HEK293 (cell line): ENCODE data around the gene TDRKH.

Source experiments
- CTCF ChIA-PET: fragments of 350-600 bp; formaldehyde crosslinking; extraction: SDS; loops from one replicate; lab custom pipeline; 2021; ENCODE audit warnings: antibody characterized with exemption; lab: Yijun Ruan, JAX
- POLR2A ChIA-PET: fragments of 300-600 bp; formaldehyde crosslinking; extraction: SDS; loops from one replicate; lab custom pipeline; 2020; ENCODE audit warnings: antibody characterized with exemption, inconsistent platforms; lab: Yijun Ruan, JAX
- H3K27ac ChIP-seq: fragments of 200-500 bp; sonication (Bioruptor generic); 2 replicates; pipeline ENCODE4 v1.5.1; 2014; ENCODE audit warnings: low read depth, low read length, control low read depth, inconsistent platforms; ENCODE audit errors: extremely low read depth
- H3K36me3 ChIP-seq, 2 experiments: fragments of 200-500 bp in 1 of 2; sonication (Bioruptor generic) in 1 of 2; 1 replicate in 1 of 2; 2 replicates in 1 of 2; pipeline ENCODE4 v1.5.1; 2014 to 2017; ENCODE audit warnings: inconsistent platforms in 2 of 2, low read length in 2 of 2; ENCODE audit not compliant: control insufficient read depth in 2 of 2, insufficient read depth in 1 of 2
- H3K4me1 ChIP-seq: fragments of 200-500 bp; sonication (Bioruptor generic); 2 replicates; pipeline ENCODE4 v1.5.1; 2014; ENCODE audit warnings: mild to moderate bottlenecking, low read length, inconsistent platforms; ENCODE audit not compliant: control insufficient read depth, insufficient read depth
- H3K4me3 ChIP-seq: 2 replicates; pipeline ENCODE4 v1.5.1; 2011; ENCODE audit warnings: low read depth, mild to moderate bottlenecking, control low read depth, low read length, moderate library complexity
- H3K9me3 ChIP-seq: fragments of 200-500 bp; sonication (Bioruptor generic); 2 replicates; pipeline ENCODE4 v1.5.1; 2014; ENCODE audit warnings: low read depth, low read length, inconsistent platforms; ENCODE audit not compliant: control insufficient read depth, insufficient read depth
- KLF7 ChIP-seq: fragments of 450-650 bp; formaldehyde crosslinking; IDR thresholded peaks from 2 replicates; pipeline ENCODE4 v1.5.1; 2016; ENCODE audit warnings: missing biosample characterization, missing genetic modification characterization, borderline replicate concordance
- MZF1 ChIP-seq: fragments of 450-650 bp; formaldehyde crosslinking; IDR thresholded peaks from 2 replicates; pipeline ENCODE4 v1.5.1; 2017; ENCODE audit warnings: missing biosample characterization, missing genetic modification characterization, borderline replicate concordance
- PRDM1 ChIP-seq: fragments of 450-650 bp; formaldehyde crosslinking; IDR thresholded peaks from 2 replicates; pipeline ENCODE4; 2016; ENCODE audit warnings: missing biosample characterization, missing genetic modification characterization
- PRDM2 ChIP-seq: fragments of 450-650 bp; formaldehyde crosslinking; IDR thresholded peaks from 2 replicates; pipeline ENCODE4 v1.5.1; 2016; ENCODE audit warnings: missing biosample characterization, missing genetic modification characterization, borderline replicate concordance
- ZNF239 ChIP-seq: fragments of 450-650 bp; formaldehyde crosslinking; IDR thresholded peaks from 2 replicates; pipeline ENCODE4 v1.5.1; 2016; ENCODE audit warnings: missing biosample characterization, missing genetic modification characterization
- ZNF398 ChIP-seq: fragments of 450-650 bp; formaldehyde crosslinking; IDR thresholded peaks from 2 replicates; pipeline ENCODE4 v1.5.1; 2017; ENCODE audit warnings: missing biosample characterization, missing genetic modification characterization
- ZNF518A ChIP-seq: fragments of 450-650 bp; formaldehyde crosslinking; conservative IDR thresholded peaks from 2 replicates; pipeline ENCODE4 v1.5.1; 2016; ENCODE audit warnings: low read depth, missing biosample characterization, missing genetic modification characterization
- ZNF585B ChIP-seq: fragments of 450-650 bp; formaldehyde crosslinking; IDR thresholded peaks from 2 replicates; pipeline ENCODE4 v1.5.1; 2016; ENCODE audit warnings: missing biosample characterization, missing genetic modification characterization
- ZNF623 ChIP-seq: fragments of 450-650 bp; formaldehyde crosslinking; IDR thresholded peaks from 2 replicates; pipeline ENCODE4 v1.5.1; 2016; ENCODE audit warnings: missing biosample characterization, missing genetic modification characterization
- ZNF629 ChIP-seq: fragments of 450-650 bp; formaldehyde crosslinking; IDR thresholded peaks from 2 replicates; pipeline ENCODE4 v1.5.1; 2017; ENCODE audit warnings: missing biosample characterization, missing genetic modification characterization
- ZNF639 ChIP-seq: fragments of 450-650 bp; formaldehyde crosslinking; IDR thresholded peaks from 2 replicates; pipeline ENCODE4 v1.5.1; 2016; ENCODE audit warnings: missing biosample characterization, missing genetic modification characterization
- ZNF785 ChIP-seq: fragments of 450-650 bp; formaldehyde crosslinking; IDR thresholded peaks from 2 replicates; pipeline ENCODE4 v1.5.1; 2016; ENCODE audit warnings: missing biosample characterization, missing genetic modification characterization
- ZSCAN30 ChIP-seq: fragments of 450-650 bp; IDR thresholded peaks from 2 replicates; pipeline ENCODE4 v1.5.1; 2018; ENCODE audit warnings: missing biosample characterization, mild to moderate bottlenecking, missing genetic modification characterization, moderate library complexity

Gene TDRKH

GRCh38 chr1:151733126-151733525, 57.2 kb downstream of the TDRKH start (continued):
- TF ChIP-seq PRDM2 (tag by site-specific recombination) (no peak), ZNF785 (tag by site-specific recombination) (no peak), PRDM1 (tag by site-specific recombination) (no peak)

- H3K9me3 ChIP-seq = no peaks in the 10 kb centered on the region
- no peak overlapping the region for H3K4me3 ChIP-seq
- H3K4me1 ChIP-seq = no peaks in the 10 kb centered on the region
- H3K27ac ChIP-seq = no peak overlapping the region
- no peaks in the 10 kb centered on the region for H3K36me3 ChIP-seq
- TF ChIP-seq ZNF518A (tag by site-specific recombination) = no peak
- TF ChIP-seq ZNF629 (tag by site-specific recombination) = no peak
- TF ChIP-seq ZNF398 = no peak
- TF ChIP-seq KLF7 = no peak
- TF ChIP-seq ZNF585B = no peak
- POLR2A ChIA-PET = interaction anchor here (1.0 kb wide), 1 partner anchor 190 kb away, joined by 3 read pairs; the partner anchor contains the start of gene TUFT1
- CTCF ChIA-PET = interaction anchor here (0.8 kb wide), 1 partner anchor 136 kb away, joined by 3 read pairs; no protein-coding TSS in a partner anchor
Observed at GRCh38 chr1:151729966-151730291, 60.4 kb downstream of the TDRKH start.

GRCh38 chr1:151729157-151729965, 60.9 kb downstream of the TDRKH start:
- H3K27ac ChIP-seq = no peak overlapping the region
- POLR2A ChIA-PET = interaction anchor here (1.0 kb wide), 1 partner anchor 190 kb away, joined by 3 read pairs; the partner anchor contains the start of gene TUFT1
- H3K36me3 ChIP-seq = no peaks in the 10 kb centered on the region
- no peak overlapping the region for H3K4me3 ChIP-seq
- no peaks in the 10 kb centered on the region for H3K4me1 ChIP-seq
- no peaks in the 10 kb centered on the region for H3K9me3 ChIP-seq
- CTCF ChIA-PET = interaction anchor here (0.8 to 2.9 kb wide), 2 partner anchors 135 kb away, joined by 3 to 12 read pairs; no protein-coding TSS in a partner anchor
- TF ChIP-seq ZNF639 (tag by site-specific recombination) (no peak), ZNF623 (tag by site-specific recombination) (no peak), MZF1 (tag by site-specific recombination) (no peak), ZNF239 (tag by site-specific recombination) (no peak), ZSCAN30 (tag by site-specific recombination) (no peak)
- TF ChIP-seq, all 188 proteins: peak for 0
